ENCODE data around the gene TBC1D2.

The TBC1D2 gene

DNA sequence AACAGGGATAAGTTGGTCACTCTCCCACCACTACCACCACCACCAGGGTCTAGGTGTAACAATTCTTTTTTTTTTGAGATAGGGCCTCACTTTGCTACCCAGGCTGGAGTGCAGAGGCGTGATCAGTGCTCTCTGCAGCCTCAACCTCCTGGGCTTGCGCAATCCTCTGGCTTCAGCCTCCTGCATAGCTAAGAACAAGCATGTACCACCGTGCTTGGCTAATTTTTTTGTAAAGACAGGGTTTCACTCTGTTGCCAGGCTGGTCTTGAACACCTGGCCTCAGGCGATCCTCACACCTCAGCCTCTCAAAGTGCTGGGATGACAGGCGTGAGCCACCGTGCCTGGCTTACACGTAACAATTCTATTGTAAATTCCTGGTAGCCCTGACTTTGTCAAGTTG is 90.5 kb downstream of the TBC1D2 start:
- H3K9ac ChIP-seq (ENCODE audit: low read depth in 1 of 2, low read length in 2 of 2) = peak overlapping the region in 1 of 2 donors; percentile 13
- peaks cover 57 to 64% of the 10 kb centered on the region in 2 donors for H3K4me1 ChIP-seq (ENCODE audit: control insufficient read depth in 1 of 2, insufficient read depth in 2 of 2, low read length in 2 of 2)
- no peaks in the 10 kb centered on the region for H3K27me3 ChIP-seq (ENCODE audit: control insufficient read depth in 1 of 2, insufficient read depth in 2 of 2, low read length in 2 of 2)
- peaks cover 0 to 4% of the 10 kb centered on the region in 2 donors for H3K36me3 ChIP-seq (ENCODE audit: control insufficient read depth in 1 of 2, insufficient read depth in 2 of 2, low read length in 2 of 2)
- H3K9me3 ChIP-seq (ENCODE audit: control insufficient read depth in 1 of 2, low read length in 2 of 2) = no peaks in the 10 kb centered on the region
- no peak overlapping the region for H3K27ac ChIP-seq (ENCODE audit: low read depth, low read length)
- peak overlapping the region in 1 of 2 donors; percentile 20 for H3K4me3 ChIP-seq (ENCODE audit: low read depth in 1 of 2, low read length in 2 of 2)

DNA sequence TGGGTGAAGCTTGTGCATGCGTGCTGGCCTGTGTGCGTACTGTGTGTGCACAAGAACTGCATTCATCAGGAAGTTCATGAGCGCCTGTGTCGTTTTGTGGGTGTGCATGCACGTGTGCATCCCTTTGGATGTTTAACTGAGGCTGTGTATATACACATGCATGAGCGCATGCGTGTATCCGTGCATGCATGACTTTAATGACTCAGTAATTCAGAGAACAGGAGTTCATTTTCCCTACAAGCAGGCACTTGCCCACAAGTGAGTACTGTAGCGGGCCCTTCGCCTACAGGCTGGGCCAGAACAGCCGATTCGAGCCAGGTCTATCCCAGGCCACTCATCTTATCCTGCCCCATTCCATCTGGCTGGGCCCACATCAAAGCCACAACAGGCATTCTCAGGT is 92.8 kb downstream of the TBC1D2 start:
- Histone ChIP-seq H3K27ac (ENCODE audit: low read depth, low read length) (no peak overlapping the region), H3K9ac (ENCODE audit: low read depth in 1 of 2, low read length in 2 of 2) (no peak overlapping the region), H3K4me1 (ENCODE audit: control insufficient read depth in 1 of 2, insufficient read depth in 2 of 2, low read length in 2 of 2) (peaks cover 46 to 48% of the 10 kb centered on the region in 2 donors), H3K36me3 (ENCODE audit: control insufficient read depth in 1 of 2, insufficient read depth in 2 of 2, low read length in 2 of 2) (peaks cover 2 to 8% of the 10 kb centered on the region in 2 donors), H3K4me3 (ENCODE audit: low read depth in 1 of 2, low read length in 2 of 2) (no peak overlapping the region), H3K27me3 (ENCODE audit: control insufficient read depth in 1 of 2, insufficient read depth in 2 of 2, low read length in 2 of 2) (no peaks in the 10 kb centered on the region), H3K9me3 (ENCODE audit: control insufficient read depth in 1 of 2, low read length in 2 of 2) (no peaks in the 10 kb centered on the region)

DNA sequence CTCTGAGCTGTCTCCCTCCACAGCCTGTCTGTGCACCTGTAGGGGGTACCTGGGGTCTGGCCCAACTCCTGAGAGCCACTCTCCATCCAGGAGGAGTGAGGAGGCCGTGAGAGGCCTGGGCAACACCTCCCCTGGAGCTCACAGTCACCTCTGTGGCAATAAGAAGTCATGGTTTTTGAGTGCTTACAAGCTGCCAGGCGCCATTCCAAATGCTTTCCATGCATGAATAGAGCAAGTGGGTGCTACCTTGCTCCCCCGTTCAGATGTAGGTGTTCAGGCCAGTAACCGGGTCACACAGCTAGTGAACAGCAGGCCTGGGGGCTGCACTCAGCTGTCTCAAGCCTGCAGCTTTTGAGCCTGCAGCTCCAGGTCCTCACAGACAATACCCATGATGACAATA is 93.6 kb downstream of the TBC1D2 start:
- H3K4me3 ChIP-seq (ENCODE audit: low read depth in 1 of 2, low read length in 2 of 2) = no peak overlapping the region
- no peak overlapping the region for H3K9ac ChIP-seq (ENCODE audit: low read depth in 1 of 2, low read length in 2 of 2)
- H3K9me3 ChIP-seq (ENCODE audit: control insufficient read depth in 1 of 2, low read length in 2 of 2) = no peaks in the 10 kb centered on the region
- no peak overlapping the region for H3K27ac ChIP-seq (ENCODE audit: low read depth, low read length)
- no peaks in the 10 kb centered on the region for H3K27me3 ChIP-seq (ENCODE audit: control insufficient read depth in 1 of 2, insufficient read depth in 2 of 2, low read length in 2 of 2)
- H3K4me1 ChIP-seq (ENCODE audit: control insufficient read depth in 1 of 2, insufficient read depth in 2 of 2, low read length in 2 of 2) = peaks cover 46 to 48% of the 10 kb centered on the region in 2 donors
- H3K36me3 ChIP-seq (ENCODE audit: control insufficient read depth in 1 of 2, insufficient read depth in 2 of 2, low read length in 2 of 2) = peaks cover 8 to 12% of the 10 kb centered on the region in 2 donors

DNA sequence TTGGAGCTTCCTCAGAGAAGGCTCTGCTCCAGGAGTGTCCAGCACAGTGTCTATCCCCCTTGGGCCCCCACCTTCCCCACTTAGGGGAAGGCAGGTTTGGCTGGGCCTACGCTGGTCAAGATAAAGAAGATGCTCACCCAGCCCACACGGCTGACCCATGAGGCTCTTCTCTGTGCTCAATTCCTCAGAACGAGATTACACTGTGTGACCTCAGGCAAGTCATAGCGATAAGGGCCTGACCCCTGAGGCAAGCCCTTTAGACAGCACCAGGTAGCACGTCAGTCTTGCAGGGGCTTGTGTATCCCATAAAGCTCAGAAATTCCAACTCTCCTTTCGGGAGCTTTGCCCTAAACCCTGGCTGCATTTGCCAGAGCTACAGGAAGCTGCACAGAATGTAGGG is 95.7 kb downstream of the TBC1D2 start:
- H3K9me3 ChIP-seq (ENCODE audit: control insufficient read depth in 1 of 2, low read length in 2 of 2) = no peaks in the 10 kb centered on the region
- H3K4me1 ChIP-seq (ENCODE audit: control insufficient read depth in 1 of 2, insufficient read depth in 2 of 2, low read length in 2 of 2) = peaks cover 39 to 49% of the 10 kb centered on the region in 2 donors
- no peak overlapping the region for H3K27ac ChIP-seq (ENCODE audit: low read depth, low read length)

DNA sequence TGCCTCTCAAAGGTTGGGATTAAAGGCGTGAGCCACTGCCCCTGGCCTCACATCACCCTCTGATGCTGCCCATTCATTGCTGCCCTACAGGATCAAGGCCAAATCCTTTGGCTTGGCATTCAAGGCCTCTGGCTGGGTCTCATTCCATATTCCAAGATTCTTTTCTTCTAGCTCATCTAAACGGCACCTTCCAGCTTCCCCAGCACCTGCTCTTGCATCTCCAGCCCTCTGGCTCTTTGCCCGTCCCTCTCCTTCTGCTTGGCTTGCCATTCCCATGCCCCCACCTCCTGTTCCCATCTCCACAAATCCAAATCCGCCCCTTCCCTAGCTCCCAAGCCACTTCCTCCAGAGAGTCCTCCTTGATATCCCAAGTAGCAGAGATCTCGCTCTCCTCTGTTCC is 96.1 kb downstream of the TBC1D2 start:
- Histone ChIP-seq H3K9ac (ENCODE audit: low read depth in 1 of 2, low read length in 2 of 2) (no peak overlapping the region), H3K36me3 (ENCODE audit: control insufficient read depth in 1 of 2, insufficient read depth in 2 of 2, low read length in 2 of 2) (peaks cover 12 to 16% of the 10 kb centered on the region in 2 donors), H3K4me1 (ENCODE audit: control insufficient read depth in 1 of 2, insufficient read depth in 2 of 2, low read length in 2 of 2) (peaks cover 34 to 44% of the 10 kb centered on the region in 2 donors), H3K27ac (ENCODE audit: low read depth, low read length) (no peak overlapping the region), H3K4me3 (ENCODE audit: low read depth in 1 of 2, low read length in 2 of 2) (no peak overlapping the region), H3K9me3 (ENCODE audit: control insufficient read depth in 1 of 2, low read length in 2 of 2) (no peaks in the 10 kb centered on the region), H3K27me3 (ENCODE audit: control insufficient read depth in 1 of 2, insufficient read depth in 2 of 2, low read length in 2 of 2) (no peaks in the 10 kb centered on the region)

More for the DNA sequence above, 95.7 kb downstream of the TBC1D2 start:
- H3K36me3 ChIP-seq (ENCODE audit: control insufficient read depth in 1 of 2, insufficient read depth in 2 of 2, low read length in 2 of 2) = peaks cover 12 to 14% of the 10 kb centered on the region in 2 donors
- H3K27me3 ChIP-seq (ENCODE audit: control insufficient read depth in 1 of 2, insufficient read depth in 2 of 2, low read length in 2 of 2) = no peaks in the 10 kb centered on the region
- H3K4me3 ChIP-seq (ENCODE audit: low read depth in 1 of 2, low read length in 2 of 2) = no peak overlapping the region
- H3K9ac ChIP-seq (ENCODE audit: low read depth in 1 of 2, low read length in 2 of 2) = no peak overlapping the region

DNA sequence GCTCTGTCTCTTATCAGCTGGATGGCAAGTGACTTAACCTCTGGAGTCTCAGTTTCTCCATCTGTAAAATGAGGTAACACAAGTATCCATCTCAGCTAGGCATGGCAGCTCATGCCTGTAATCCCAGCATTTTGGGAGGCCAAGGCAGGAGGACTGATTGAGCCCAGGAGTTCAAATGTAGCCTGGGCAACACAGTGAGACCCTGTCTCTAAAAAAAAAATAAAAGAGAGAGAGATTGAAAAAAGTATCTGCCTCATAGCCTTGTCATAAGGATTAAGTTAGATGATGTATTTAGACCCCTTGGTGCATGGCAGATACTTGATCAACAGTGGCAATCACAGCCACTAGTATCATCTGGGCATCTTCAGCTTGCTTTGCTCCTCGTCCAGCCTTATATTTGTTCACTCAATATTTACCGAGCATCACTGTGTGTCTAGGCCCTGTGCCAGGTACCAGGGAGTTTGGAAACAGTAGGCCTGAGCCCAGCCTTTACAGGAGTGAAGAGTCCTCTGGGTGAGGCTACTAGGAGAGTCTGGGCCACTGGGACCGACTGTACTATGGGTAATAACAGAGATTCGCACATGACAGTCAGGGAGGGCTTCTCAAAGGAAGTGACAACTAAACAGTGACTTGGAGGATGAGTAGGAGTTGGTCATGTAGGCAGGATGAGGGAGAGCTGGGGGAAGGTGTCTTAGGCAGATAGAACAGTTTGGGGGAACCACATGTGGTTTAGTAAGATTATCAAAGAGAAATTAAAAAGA is 97.2 kb downstream of the TBC1D2 start:
- peaks cover 12 to 18% of the 10 kb centered on the region in 2 donors for H3K36me3 ChIP-seq (ENCODE audit: control insufficient read depth in 1 of 2, insufficient read depth in 2 of 2, low read length in 2 of 2)
- no peaks in the 10 kb centered on the region for H3K9me3 ChIP-seq (ENCODE audit: control insufficient read depth in 1 of 2, low read length in 2 of 2)
- peaks cover 29 to 34% of the 10 kb centered on the region in 2 donors for H3K4me1 ChIP-seq (ENCODE audit: control insufficient read depth in 1 of 2, insufficient read depth in 2 of 2, low read length in 2 of 2)
- H3K9ac ChIP-seq (ENCODE audit: low read depth in 1 of 2, low read length in 2 of 2) = no peak overlapping the region
- no peaks in the 10 kb centered on the region for H3K27me3 ChIP-seq (ENCODE audit: control insufficient read depth in 1 of 2, insufficient read depth in 2 of 2, low read length in 2 of 2)
- no peak overlapping the region for H3K27ac ChIP-seq (ENCODE audit: low read depth, low read length)
- no peak overlapping the region for H3K4me3 ChIP-seq (ENCODE audit: low read depth in 1 of 2, low read length in 2 of 2)

DNA sequence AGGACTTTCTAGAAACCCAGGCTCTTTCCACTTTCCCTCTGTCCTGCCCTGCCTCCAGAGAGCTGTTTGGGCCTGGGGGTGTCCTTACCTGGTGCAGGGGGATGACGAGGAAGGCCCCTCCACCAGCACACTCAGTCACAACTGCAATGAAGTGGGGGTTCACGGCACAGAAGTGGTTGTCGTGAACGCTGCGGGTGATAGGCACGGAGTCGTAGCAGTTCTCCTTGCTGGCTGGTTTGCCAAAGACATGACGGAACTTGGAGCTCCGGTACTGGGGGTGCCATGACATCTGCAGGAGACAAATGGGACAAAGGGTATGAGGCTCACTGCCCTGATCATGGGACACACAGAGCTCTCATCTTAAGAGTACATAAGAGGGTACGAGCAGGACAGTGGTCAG is 98.1 kb downstream of the TBC1D2 start:
- no peak overlapping the region for H3K9ac ChIP-seq (ENCODE audit: low read depth in 1 of 2, low read length in 2 of 2)

DNA sequence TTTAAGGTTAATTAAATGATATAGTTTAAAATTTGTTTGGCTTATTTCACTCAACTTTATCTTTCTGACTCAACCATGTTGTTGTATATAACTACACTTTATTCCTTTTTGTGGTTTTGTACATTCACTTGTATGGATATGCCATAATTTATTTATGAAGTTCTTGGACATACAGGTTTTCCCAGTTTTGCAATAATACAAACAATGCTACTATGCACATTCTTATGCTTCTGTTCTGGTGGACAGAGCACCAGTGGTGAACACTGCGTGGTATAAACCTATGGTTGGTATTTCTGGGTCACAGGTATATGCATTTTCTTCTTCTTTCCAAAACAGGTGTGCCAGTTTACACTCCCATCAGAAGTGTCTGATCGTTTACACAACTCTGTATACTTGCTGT is 100.8 kb downstream of the TBC1D2 start:
- Histone ChIP-seq H3K27me3 (ENCODE audit: control insufficient read depth in 1 of 2, insufficient read depth in 2 of 2, low read length in 2 of 2) (no peaks in the 10 kb centered on the region), H3K27ac (ENCODE audit: low read depth, low read length) (no peak overlapping the region), H3K9me3 (ENCODE audit: control insufficient read depth in 1 of 2, low read length in 2 of 2) (no peaks in the 10 kb centered on the region), H3K4me3 (ENCODE audit: low read depth in 1 of 2, low read length in 2 of 2) (no peak overlapping the region), H3K4me1 (ENCODE audit: control insufficient read depth in 1 of 2, insufficient read depth in 2 of 2, low read length in 2 of 2) (peaks cover 13 to 15% of the 10 kb centered on the region in 2 donors), H3K36me3 (ENCODE audit: control insufficient read depth in 1 of 2, insufficient read depth in 2 of 2, low read length in 2 of 2) (peaks cover 8 to 27% of the 10 kb centered on the region in 2 donors), H3K9ac (ENCODE audit: low read depth in 1 of 2, low read length in 2 of 2) (no peak overlapping the region)

More for the DNA sequence above, 98.1 kb downstream of the TBC1D2 start:
- no peak overlapping the region for H3K4me3 ChIP-seq (ENCODE audit: low read depth in 1 of 2, low read length in 2 of 2)
- H3K9me3 ChIP-seq (ENCODE audit: control insufficient read depth in 1 of 2, low read length in 2 of 2) = no peaks in the 10 kb centered on the region
- peaks cover 12 to 19% of the 10 kb centered on the region in 2 donors for H3K36me3 ChIP-seq (ENCODE audit: control insufficient read depth in 1 of 2, insufficient read depth in 2 of 2, low read length in 2 of 2)
- no peak overlapping the region for H3K27ac ChIP-seq (ENCODE audit: low read depth, low read length)
- no peaks in the 10 kb centered on the region for H3K27me3 ChIP-seq (ENCODE audit: control insufficient read depth in 1 of 2, insufficient read depth in 2 of 2, low read length in 2 of 2)
- peaks cover 21 to 25% of the 10 kb centered on the region in 2 donors for H3K4me1 ChIP-seq (ENCODE audit: control insufficient read depth in 1 of 2, insufficient read depth in 2 of 2, low read length in 2 of 2)

DNA sequence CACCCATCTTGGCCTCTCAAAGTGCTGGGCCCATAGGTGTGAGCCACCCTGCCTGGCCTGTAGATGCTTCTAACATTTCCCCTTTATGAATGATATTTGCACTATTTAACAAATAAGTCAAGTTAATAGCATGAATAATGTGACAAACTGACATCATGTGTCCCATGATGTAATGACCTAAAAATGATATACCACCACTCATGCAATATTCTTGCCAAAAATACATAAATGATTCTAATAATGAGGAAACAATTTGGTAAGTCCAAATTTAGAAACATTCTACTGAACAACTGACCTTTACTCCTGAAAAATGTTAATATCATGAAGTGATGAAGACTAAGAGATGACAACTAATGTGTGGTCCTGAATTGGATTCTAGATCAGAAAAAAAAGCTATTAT is 102.9 kb downstream of the TBC1D2 start:
- H3K27ac ChIP-seq (ENCODE audit: low read depth, low read length) = no peak overlapping the region
- H3K27me3 ChIP-seq (ENCODE audit: control insufficient read depth in 1 of 2, insufficient read depth in 2 of 2, low read length in 2 of 2) = no peaks in the 10 kb centered on the region
- H3K36me3 ChIP-seq (ENCODE audit: control insufficient read depth in 1 of 2, insufficient read depth in 2 of 2, low read length in 2 of 2) = peaks cover 3 to 24% of the 10 kb centered on the region in 2 donors
- H3K4me1 ChIP-seq (ENCODE audit: control insufficient read depth in 1 of 2, insufficient read depth in 2 of 2, low read length in 2 of 2) = peaks cover 10 to 14% of the 10 kb centered on the region in 2 donors
- H3K9ac ChIP-seq (ENCODE audit: low read depth in 1 of 2, low read length in 2 of 2) = no peak overlapping the region
- no peaks in the 10 kb centered on the region for H3K9me3 ChIP-seq (ENCODE audit: control insufficient read depth in 1 of 2, low read length in 2 of 2)
- H3K4me3 ChIP-seq (ENCODE audit: low read depth in 1 of 2, low read length in 2 of 2) = no peak overlapping the region

DNA sequence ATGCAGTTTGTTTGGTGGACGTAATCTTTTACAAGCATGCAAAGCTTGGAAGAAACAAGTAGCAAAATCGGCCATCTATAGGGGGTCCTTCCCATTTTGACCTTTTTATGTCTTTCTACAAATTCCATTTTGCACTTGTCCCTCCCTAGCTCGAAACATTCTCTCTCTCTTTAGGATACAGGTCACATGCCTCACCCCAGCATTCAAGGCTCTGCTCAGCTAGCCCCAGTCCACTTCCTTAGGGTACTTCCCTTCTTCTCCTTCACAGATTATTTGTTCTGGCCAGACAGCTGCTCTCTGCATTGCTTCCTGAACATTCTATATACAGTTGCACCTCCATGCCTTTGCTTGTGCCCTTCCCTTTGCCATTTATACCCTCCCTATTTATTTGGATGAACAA is 104.7 kb downstream of the TBC1D2 start:
- H3K9ac ChIP-seq (ENCODE audit: low read depth in 1 of 2, low read length in 2 of 2) = no peak overlapping the region
- H3K36me3 ChIP-seq (ENCODE audit: control insufficient read depth in 1 of 2, insufficient read depth in 2 of 2, low read length in 2 of 2) = peaks cover 0 to 18% of the 10 kb centered on the region in 2 donors
- no peak overlapping the region for H3K4me3 ChIP-seq (ENCODE audit: low read depth in 1 of 2, low read length in 2 of 2)
- H3K4me1 ChIP-seq (ENCODE audit: control insufficient read depth in 1 of 2, insufficient read depth in 2 of 2, low read length in 2 of 2) = peaks cover 20 to 22% of the 10 kb centered on the region in 2 donors
- H3K9me3 ChIP-seq (ENCODE audit: control insufficient read depth in 1 of 2, low read length in 2 of 2) = no peaks in the 10 kb centered on the region
- no peak overlapping the region for H3K27ac ChIP-seq (ENCODE audit: low read depth, low read length)
- no peaks in the 10 kb centered on the region for H3K27me3 ChIP-seq (ENCODE audit: control insufficient read depth in 1 of 2, insufficient read depth in 2 of 2, low read length in 2 of 2)

Data from duodenal mucosa (tissue), 2 donors.